Osteoblast (primary cell): Measurements from ENCODE around the gene EHHADH. TPM values are rescaled to one million over a fixed set of nuclear protein-coding genes. Genes with fewer than 3 reads are reported as not detected.
"Not testable (repeated sequence)": the region's sequence is repeated elsewhere in the genome, so short reads cannot be mapped to it uniquely, and the experiment has no call there.

Experiments used
- DNase-seq: peaks from one replicate; pipeline ENCODE4 v3.0.0; 2011; ENCODE audit warnings: low spot score, mixed read lengths; ENCODE audit not compliant: insufficient read length; ENCODE audit errors: missing footprints
- H2AFZ ChIP-seq: 2 replicates; pipeline ENCODE4 v1.6.0; 2011; ENCODE audit warnings: mild to moderate bottlenecking, low read length
- H3K27ac ChIP-seq: 2 replicates; pipeline ENCODE4 v1.5.1; 2011; ENCODE audit warnings: mild to moderate bottlenecking, low read depth, low read length, moderate library complexity
- H3K27me3 ChIP-seq: 2 replicates; pipeline ENCODE4 v1.6.0; 2012; ENCODE audit warnings: mild to moderate bottlenecking, control low read depth, inconsistent platforms, low read length, moderate library complexity; ENCODE audit not compliant: insufficient read depth
- H3K36me3 ChIP-seq: 2 replicates; pipeline ENCODE4 v1.5.1; 2011; ENCODE audit warnings: mild to moderate bottlenecking, low read length, control low read depth, moderate library complexity; ENCODE audit not compliant: insufficient read depth
- H3K4me1 ChIP-seq: 2 replicates; pipeline ENCODE4 v1.5.1; 2011; ENCODE audit warnings: mild to moderate bottlenecking, low read length, control low read depth, moderate library complexity; ENCODE audit not compliant: insufficient read depth
- H3K4me2 ChIP-seq: 2 replicates; pipeline ENCODE4 v1.6.0; 2011; ENCODE audit warnings: mild to moderate bottlenecking, low read length; ENCODE audit not compliant: insufficient read depth
- H3K4me3 ChIP-seq: fragments of 200-600 bp; sonication (generic); 3 replicates; pipeline ENCODE4 v1.5.1; 2012; ENCODE audit warnings: mild to moderate bottlenecking, low read length, inconsistent platforms; ENCODE audit not compliant: insufficient read depth
- H3K79me2 ChIP-seq: 2 replicates; pipeline ENCODE4 v1.6.0; 2012; ENCODE audit warnings: mild to moderate bottlenecking, low read length, control low read depth, inconsistent platforms; ENCODE audit not compliant: insufficient read depth
- H3K9me3 ChIP-seq: 2 replicates; pipeline ENCODE4 v1.5.1; 2011; ENCODE audit warnings: low read depth, low read length, control low read depth
- H4K20me1 ChIP-seq: 2 replicates; pipeline ENCODE4 v1.6.0; 2012; ENCODE audit warnings: mild to moderate bottlenecking, low read length, control low read depth; ENCODE audit not compliant: insufficient read depth
- CTCF ChIP-seq: IDR thresholded peaks from 2 replicates; pipeline ENCODE4 v1.5.1; 2011; ENCODE audit warnings: mild to moderate bottlenecking, low read depth, low read length, moderate library complexity; ENCODE audit errors: extremely low read depth
- total RNA-seq: library from RNA; depleted of rRNA; stranded (reverse); fragments of >200 nt; gene quantifications from 2 replicates; pipeline ENCODE4 v1.2.3, GENCODE V29; 2012

The EHHADH gene
- 3.2 and 4.0 TPM in 2 replicates for total RNA-seq

DNA sequence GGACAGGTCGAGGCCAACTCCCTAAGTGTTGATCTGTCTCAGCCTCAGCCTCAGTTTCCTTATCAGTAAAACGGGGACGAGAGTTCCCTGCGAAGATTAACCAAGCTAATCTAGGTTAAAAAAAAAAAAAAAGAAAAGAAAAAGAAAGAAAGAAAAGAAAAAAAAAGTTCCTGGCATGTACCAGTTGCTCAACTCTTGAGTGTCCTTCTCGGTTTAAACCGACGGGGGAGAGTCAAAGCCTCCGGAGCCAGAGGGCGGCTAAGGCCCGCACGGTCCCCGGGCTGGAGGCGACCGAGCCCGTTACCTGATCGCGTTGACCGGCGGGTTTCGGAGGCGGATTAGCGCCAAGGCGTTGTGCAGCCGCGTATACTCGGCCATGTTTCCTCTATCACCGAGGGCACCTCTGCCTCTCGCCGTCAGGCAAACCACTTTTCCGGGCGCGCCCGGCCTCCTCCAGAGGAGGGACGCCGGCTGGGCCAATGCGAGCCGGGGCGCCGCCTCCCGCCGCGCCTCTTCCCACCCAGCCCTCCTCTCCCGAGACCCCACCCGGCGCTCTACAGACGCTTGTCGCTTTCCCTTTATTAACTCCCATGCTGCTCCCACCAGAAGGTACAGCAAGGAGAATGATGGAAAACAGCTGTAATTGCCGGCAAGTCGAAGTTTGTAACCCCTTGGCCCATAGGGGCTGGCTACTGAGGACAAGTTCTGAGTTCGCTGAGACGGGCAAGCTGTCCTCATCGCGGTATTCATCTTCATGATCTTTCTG is at the start of gene EHHADH:
Gene EHHADH, minus strand, starts transcription at position 405 of the 766 bp plus-strand sequence. Its CDS starts 27 bp downstream, at position 378.
- DNase-seq, result peak; percentile 96
- no peaks in the 10 kb centered on the region for H4K20me1 ChIP-seq

GRCh38 chr3:185299918-185300426 is 46.1 kb upstream of the EHHADH start:
- H2AFZ ChIP-seq, H3K36me3 ChIP-seq, H3K27ac ChIP-seq, H4K20me1 ChIP-seq, H3K4me1 ChIP-seq, H3K4me3 ChIP-seq, H3K9me3 ChIP-seq, DNase-seq, H3K27me3 ChIP-seq, H3K4me2 ChIP-seq, H3K79me2 ChIP-seq: not testable (repeated sequence)

More for the DNA sequence above, at the start of gene EHHADH:
- H3K27ac ChIP-seq, result peak within 1 kb of the TSS; percentile 46
- H3K9me3 ChIP-seq, result no peaks in the 10 kb centered on the region
- H3K4me1 ChIP-seq, result no peaks in the 10 kb centered on the region
- TF ChIP-seq CTCF, result no peak
- no peaks in the 10 kb centered on the region for H3K79me2 ChIP-seq
- H2AFZ ChIP-seq, result peak within 1 kb of the TSS; percentile 96
- H3K4me2 ChIP-seq, result peak within 1 kb of the TSS; percentile 86
- H3K27me3 ChIP-seq, result no peaks in the 10 kb centered on the region
- H3K36me3 ChIP-seq, result no peaks in the 10 kb centered on the region
- peak within 1 kb of the TSS; percentile 84 for H3K4me3 ChIP-seq

- H3K27me3 ChIP-seq, result no peaks in the 10 kb centered on the region
Observed at GRCh38 chr3:185297867-185298266, 44.0 kb upstream of the EHHADH start.

DNA sequence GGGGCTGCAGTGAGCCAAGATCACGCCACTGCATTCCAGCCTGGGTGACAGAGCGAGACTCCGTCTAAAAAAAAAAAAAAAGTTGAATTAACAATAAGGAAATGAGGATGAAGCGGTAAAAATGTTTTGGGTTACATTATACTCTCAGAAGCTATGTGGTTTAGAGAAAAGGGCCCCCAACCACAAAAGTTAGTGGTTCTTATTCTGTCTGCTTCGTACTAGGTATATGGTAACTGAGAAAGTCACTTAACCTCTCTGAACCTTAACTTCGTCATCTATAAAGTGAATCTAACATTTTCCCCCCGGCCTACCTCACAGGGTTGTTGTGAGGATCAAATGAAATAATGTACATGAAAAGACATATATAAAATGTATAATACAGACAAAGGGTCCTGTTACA is 38.4 kb upstream of the EHHADH start:
- Histone ChIP-seq H3K4me3 (no peak overlapping the region), H3K27me3 (no peaks in the 10 kb centered on the region), H3K27ac (no peak overlapping the region), H4K20me1 (no peaks in the 10 kb centered on the region), H3K36me3 (no peaks in the 10 kb centered on the region), H2AFZ (no peak overlapping the region), H3K9me3 (no peaks in the 10 kb centered on the region), H3K4me1 (no peaks in the 10 kb centered on the region), H3K79me2 (no peaks in the 10 kb centered on the region), H3K4me2 (no peak overlapping the region)
- no peak for DNase-seq
- no peak for TF ChIP-seq CTCF

More at GRCh38 chr3:185297867-185298266, 44.0 kb upstream of the EHHADH start:
- H3K4me1 ChIP-seq, result no peaks in the 10 kb centered on the region
- no peaks in the 10 kb centered on the region for H4K20me1 ChIP-seq
- no peak for DNase-seq
- peak overlapping the region; percentile 50 for H3K27ac ChIP-seq
- peaks cover 2% of the 10 kb centered on the region for H3K79me2 ChIP-seq
- H3K9me3 ChIP-seq, result no peaks in the 10 kb centered on the region
- TF ChIP-seq CTCF, result no peak
- no peak overlapping the region for H2AFZ ChIP-seq
- no peak overlapping the region for H3K4me2 ChIP-seq
- H3K36me3 ChIP-seq, result no peaks in the 10 kb centered on the region
- H3K4me3 ChIP-seq, result no peak overlapping the region
